Measurements from ENCODE around the gene SH3RF3. TPM values are rescaled to one million over a fixed set of nuclear protein-coding genes. Genes with fewer than 3 reads are reported as not detected.

The SH3RF3 gene
- total RNA-seq, 2 donors from 2014 or later = 1.4 to 17.0 TPM

- WGBS = 96% methylated on average over 4 of the region's 4 CpGs
- Histone ChIP-seq H3K4me3 (no peak overlapping the region), H3K27me3 (replicated peaks; ENCODE audit: insufficient read depth) (no peaks in the 10 kb centered on the region), H3K9me3 (no peaks in the 10 kb centered on the region), H3K36me3 (no peaks in the 10 kb centered on the region), H3K4me1 (replicated peaks) (no peaks in the 10 kb centered on the region), H3K27ac (no peak overlapping the region)
- TF ChIP-seq POLR2A (IDR thresholded peaks at IDR 0.05) (no peak), POLR2AphosphoS5 (IDR thresholded peaks at IDR 0.05) (no peak)
- TF ChIP-seq, protein P1, sequence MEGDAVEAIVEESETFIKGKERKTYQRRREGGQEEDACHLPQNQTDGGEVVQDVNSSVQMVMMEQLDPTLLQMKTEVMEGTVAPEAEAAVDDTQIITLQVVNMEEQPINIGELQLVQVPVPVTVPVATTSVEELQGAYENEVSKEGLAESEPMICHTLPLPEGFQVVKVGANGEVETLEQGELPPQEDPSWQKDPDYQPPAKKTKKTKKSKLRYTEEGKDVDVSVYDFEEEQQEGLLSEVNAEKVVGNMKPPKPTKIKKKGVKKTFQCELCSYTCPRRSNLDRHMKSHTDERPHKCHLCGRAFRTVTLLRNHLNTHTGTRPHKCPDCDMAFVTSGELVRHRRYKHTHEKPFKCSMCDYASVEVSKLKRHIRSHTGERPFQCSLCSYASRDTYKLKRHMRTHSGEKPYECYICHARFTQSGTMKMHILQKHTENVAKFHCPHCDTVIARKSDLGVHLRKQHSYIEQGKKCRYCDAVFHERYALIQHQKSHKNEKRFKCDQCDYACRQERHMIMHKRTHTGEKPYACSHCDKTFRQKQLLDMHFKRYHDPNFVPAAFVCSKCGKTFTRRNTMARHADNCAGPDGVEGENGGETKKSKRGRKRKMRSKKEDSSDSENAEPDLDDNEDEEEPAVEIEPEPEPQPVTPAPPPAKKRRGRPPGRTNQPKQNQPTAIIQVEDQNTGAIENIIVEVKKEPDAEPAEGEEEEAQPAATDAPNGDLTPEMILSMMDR (IDR thresholded peaks at IDR 0.05) = no peak
- DNase-seq (ENCODE audit: low spot score) = no peak
- intact Hi-C loops (cut with DNase I) = no loop called here
These were observed 70.8 kb downstream of the SH3RF3 start for GRCh38 chr2:109199790-109200189.

GRCh38 chr2:109200616-109201464 is 71.8 kb downstream of the SH3RF3 start:
- Histone ChIP-seq H3K27ac (no peak overlapping the region), H3K9me3 (no peaks in the 10 kb centered on the region), H3K36me3 (no peaks in the 10 kb centered on the region), H3K4me1 (replicated peaks) (no peaks in the 10 kb centered on the region), H3K4me3 (no peak overlapping the region), H3K27me3 (replicated peaks; ENCODE audit: insufficient read depth) (no peaks in the 10 kb centered on the region)
- TF ChIP-seq, protein P1 (IDR thresholded peaks at IDR 0.05) = no peak
- no peak for TF ChIP-seq POLR2AphosphoS5 (IDR thresholded peaks at IDR 0.05)
- no peak for TF ChIP-seq POLR2A (IDR thresholded peaks at IDR 0.05)
- WGBS = 81% methylated on average over 14 of the region's 14 CpGs
- intact Hi-C loops (cut with DNase I) = no loop called here
- DNase-seq (ENCODE audit: low spot score) = no peak

- DNase-seq (ENCODE audit: low spot score) = no peak
- Histone ChIP-seq H3K4me1 (replicated peaks) (no peaks in the 10 kb centered on the region), H3K9me3 (no peaks in the 10 kb centered on the region), H3K27ac (no peak overlapping the region), H3K36me3 (no peaks in the 10 kb centered on the region), H3K27me3 (replicated peaks; ENCODE audit: insufficient read depth) (no peaks in the 10 kb centered on the region), H3K4me3 (no peak overlapping the region)
- intact Hi-C loops (cut with DNase I) = no loop called here
- TF ChIP-seq, protein P1 (IDR thresholded peaks at IDR 0.05) = no peak
- TF ChIP-seq POLR2AphosphoS5 (IDR thresholded peaks at IDR 0.05) (no peak), POLR2A (IDR thresholded peaks at IDR 0.05) (no peak)
- 65% methylated on average over 21 of the region's 21 CpGs for WGBS
These were observed 72.7 kb downstream of the SH3RF3 start for GRCh38 chr2:109201465-109202327.

DNA sequence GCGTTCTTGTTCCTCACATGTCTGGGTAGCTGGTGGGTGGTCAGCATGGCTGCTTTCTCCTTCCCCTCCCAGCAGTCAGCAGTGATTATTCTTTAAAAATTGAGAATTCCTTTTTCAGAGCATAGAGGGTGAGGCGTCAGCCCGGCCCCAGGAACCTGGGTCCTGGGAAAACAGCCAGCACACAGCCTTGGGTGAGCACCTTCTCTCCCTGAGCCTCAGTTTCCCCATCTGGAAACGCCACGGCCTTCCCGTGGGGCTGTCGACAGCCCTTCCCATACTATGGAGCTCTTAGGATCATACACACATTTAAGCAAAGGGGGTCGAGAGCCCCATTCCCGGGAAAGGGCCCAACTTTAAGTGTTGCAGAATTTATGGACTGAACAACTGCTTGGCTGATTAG is 73.5 kb downstream of the SH3RF3 start:
- H3K4me3 ChIP-seq = no peak overlapping the region
- intact Hi-C loops (cut with DNase I) = no loop called here
- no peak overlapping the region for H3K27ac ChIP-seq
- H3K4me1 ChIP-seq (replicated peaks) = no peaks in the 10 kb centered on the region
- no peak for DNase-seq (ENCODE audit: low spot score)
- H3K27me3 ChIP-seq (replicated peaks; ENCODE audit: insufficient read depth) = no peaks in the 10 kb centered on the region
- 92% methylated on average over 9 of the region's 9 CpGs for WGBS
- H3K36me3 ChIP-seq = no peaks in the 10 kb centered on the region
- no peaks in the 10 kb centered on the region for H3K9me3 ChIP-seq
- TF ChIP-seq POLR2A (IDR thresholded peaks at IDR 0.05) (no peak), POLR2AphosphoS5 (IDR thresholded peaks at IDR 0.05) (no peak)
- TF ChIP-seq, protein P1 (IDR thresholded peaks at IDR 0.05) = no peak
